Stimulated activated CD4-positive, alpha-beta T cell treated with anti-CD3 and anti-CD28 coated beads, Interleukin-1b, Interleukin-23, amount 100 ng/mL, for 1 hour (primary cell): Measurements from ENCODE around the gene SYNDIG1.

ENCODE experiments used
- DNase-seq, 2 donors: peaks; one replicate each; pipeline ENCODE4 v3.0.0-alpha.2; 2020; ENCODE audit warnings: low read depth in 2 of 2

The SYNDIG1 gene

GRCh38 chr20:24567508-24567907, 98.1 kb downstream of the SYNDIG1 start:
- DNase-seq: no peak

- DNase-seq: no peak
Observed at GRCh38 chr20:24568842-24569241, 99.4 kb downstream of the SYNDIG1 start.

DNA sequence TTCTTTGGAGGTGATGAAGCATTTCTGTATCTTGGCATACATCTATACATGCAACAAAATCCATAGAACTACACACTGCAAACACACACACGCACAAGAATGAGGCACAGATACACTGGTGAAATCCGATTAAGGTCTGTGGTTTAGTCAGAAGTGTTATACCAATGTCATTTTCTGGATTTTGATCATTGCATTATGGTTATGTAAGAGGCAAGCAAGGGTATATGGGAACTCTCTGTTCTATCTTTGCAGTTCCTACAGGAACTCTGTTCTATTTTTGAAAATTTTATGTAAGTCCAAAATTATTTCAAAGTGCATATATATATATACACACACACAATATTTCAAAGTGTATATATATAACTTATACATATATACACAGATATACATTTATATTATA, 101.7 kb downstream of the SYNDIG1 start:
- no peak for DNase-seq

DNA sequence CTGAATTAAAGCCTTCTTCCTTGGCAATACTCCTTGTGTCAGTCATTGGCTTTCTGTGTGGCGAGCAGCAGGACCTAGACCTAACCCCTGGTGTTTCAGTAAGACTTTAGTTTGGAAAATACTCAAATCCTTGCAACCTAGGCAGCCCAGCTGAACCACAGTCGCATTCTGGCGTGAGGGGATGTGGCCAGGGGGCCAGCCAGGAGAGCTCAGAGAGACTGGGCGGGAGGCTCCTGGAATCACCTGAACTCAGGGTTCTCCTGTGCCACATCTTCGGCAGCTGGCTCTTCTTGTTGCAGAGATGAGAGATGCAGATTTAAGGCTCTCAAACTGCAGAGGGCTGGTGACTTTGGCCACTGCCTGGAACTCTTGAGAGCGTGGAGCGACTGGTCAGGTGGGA, 102.7 kb downstream of the SYNDIG1 start:
- DNase-seq: no peak

DNA sequence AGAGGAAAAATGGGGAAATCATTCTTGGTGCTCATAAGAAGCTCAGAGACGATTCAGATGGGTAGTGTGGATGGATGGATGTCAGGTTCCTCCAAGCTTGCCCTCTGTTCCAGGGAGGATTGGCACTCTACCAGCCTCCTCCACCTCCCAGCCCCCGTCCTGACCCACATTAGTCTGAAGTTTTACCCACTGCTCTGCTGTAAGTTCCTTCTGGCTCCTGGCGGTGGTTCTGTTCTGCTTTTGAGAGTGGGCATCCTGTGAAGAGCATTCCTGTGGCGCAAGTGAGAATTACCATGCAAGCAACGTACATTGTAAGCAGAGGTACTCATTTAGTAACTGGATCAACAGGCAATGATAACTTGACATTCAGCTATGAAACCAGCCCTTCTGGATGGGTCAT, 103.4 kb downstream of the SYNDIG1 start:
- DNase-seq: no peak

DNA sequence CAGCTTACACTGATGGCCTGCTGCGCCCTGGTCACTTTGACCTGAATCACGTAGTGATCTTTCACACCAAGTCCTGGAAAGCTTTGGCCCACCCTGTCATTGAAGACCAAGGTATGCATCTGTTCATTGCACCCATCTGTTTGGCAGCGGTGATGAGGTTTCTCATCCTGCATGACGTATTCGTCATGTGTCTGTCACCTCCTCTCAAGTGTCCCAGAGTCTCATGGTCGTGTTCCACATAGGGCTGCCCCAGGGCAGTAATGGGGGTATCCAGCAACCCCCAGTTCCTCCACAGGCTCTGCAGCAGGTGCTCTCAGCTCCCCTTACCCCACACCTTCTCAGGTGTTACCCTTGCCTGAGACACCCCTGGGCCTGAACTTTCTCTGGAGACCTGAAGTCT, 104.1 kb downstream of the SYNDIG1 start:
- DNase-seq: no peak

- no peak for DNase-seq
Observed at GRCh38 chr20:24574307-24574706, 104.9 kb downstream of the SYNDIG1 start.

GRCh38 chr20:24574797-24575196, 105.4 kb downstream of the SYNDIG1 start:
- DNase-seq: no peak

GRCh38 chr20:24575811-24576210, 106.4 kb downstream of the SYNDIG1 start:
- DNase-seq: no peak

- DNase-seq: no peak
Observed at GRCh38 chr20:24576447-24576846, 107.0 kb downstream of the SYNDIG1 start.

DNA sequence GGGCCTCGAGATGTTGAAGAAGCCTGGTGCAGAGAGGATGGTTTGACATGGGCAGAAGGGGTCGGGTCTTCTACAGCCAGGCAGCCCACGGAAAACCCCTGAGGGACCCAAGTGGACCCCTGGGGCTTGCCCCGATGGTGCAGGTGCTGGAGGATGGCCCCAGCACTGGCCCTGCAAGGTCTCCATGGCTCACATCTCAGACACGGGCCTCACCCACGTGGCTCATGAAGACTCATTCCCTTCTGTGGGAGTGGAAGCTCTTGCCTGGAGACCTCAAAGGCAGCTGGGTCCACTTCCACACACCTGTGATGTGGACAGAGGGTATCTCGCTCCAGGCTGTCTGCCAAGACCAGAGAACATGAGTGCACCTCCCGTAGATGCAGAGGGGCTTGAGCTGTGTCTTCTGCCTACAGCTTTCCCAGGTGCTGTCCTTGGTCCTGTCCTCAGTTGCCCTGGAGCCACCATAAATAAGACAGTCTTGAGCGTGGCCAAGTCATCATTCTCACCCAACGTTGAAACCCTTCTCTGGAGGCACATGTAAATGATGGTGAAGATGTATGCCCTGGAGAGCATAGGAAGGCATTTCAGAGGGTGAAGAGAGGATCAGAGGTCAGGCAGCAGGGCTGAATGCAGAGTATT, 108.0 kb downstream of the SYNDIG1 start:
- DNase-seq: no peak

DNA sequence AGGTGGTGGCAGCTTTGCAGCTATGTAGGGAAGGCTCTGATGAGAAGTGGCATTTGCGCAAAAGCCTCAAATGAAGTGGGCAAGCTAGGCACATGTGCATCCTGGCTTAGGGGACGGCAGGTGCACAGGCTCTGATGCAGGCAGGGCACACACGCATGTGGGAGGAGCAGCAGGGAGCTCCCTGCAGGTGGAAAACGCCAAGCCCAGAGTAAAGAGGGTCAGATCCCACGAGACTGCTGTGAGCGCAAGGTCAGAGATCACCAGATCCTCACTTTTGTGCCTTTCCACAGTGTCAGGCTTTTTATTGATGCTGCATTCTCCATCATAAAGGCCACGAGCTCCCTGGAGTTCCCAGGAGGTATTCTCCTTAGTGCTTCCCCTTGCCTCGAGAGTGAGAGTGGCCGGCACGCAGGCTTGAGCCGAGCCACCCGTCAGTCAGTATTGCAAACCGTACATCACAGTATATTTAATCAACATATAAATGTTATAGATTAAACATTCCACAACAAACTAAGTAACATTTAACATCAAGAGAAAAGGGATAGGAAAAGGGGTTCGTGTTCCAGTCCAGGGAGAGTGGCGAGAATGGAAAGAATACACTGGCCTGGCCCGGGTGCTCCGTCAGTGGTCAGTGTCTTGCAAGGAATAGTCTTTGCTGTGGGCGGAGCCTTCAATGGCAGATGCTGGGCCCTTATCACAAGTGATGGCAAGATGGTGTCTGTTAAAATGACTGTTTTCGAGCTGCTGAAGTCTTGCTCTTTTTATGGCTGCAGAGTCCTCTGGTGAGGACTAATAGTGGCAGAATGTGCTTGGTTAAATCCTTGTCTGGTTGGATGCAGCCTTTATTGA, 109.4 kb downstream of the SYNDIG1 start:
- DNase-seq: no peak

GRCh38 chr20:24579475-24579874, 110.0 kb downstream of the SYNDIG1 start:
- DNase-seq: no peak

- DNase-seq: no peak
Observed at GRCh38 chr20:24580006-24580405, 110.6 kb downstream of the SYNDIG1 start.

- DNase-seq: no peak
Observed at GRCh38 chr20:24580855-24581254, 111.4 kb downstream of the SYNDIG1 start.

DNA sequence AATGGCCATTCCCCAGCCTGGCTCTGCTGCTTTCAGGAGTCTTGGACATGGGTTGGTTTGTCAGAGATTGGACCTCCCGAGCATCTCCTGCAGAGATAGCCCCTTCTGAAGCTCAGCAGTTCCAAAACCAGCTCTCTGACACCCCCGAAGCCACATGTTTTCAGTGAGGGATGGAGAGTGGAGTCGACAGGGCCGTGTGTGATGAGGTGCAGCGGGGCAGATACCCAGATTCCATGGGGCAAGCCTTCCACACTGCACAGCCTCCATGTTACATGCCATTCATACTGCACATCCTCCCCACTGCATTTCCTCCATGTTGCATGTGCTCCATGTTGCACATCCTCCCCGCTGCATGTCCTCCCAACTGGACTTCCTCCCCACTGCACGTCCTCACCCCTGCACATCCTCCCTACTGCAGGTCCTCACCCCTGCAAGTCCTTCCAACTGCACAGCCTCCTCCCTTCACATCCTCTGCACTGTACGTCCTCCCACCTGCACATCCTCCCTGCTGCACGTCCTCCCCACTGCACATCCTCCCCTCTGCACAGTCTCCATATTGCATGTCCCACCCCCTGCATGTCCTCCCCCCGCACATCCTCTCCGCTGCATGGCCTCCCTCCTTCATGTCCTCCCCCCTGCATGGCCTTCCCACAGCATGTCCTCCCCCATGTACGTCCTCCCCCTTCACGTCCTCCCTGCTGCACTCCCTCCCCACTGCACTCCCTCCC, 112.2 kb downstream of the SYNDIG1 start:
- DNase-seq: no peak

DNA sequence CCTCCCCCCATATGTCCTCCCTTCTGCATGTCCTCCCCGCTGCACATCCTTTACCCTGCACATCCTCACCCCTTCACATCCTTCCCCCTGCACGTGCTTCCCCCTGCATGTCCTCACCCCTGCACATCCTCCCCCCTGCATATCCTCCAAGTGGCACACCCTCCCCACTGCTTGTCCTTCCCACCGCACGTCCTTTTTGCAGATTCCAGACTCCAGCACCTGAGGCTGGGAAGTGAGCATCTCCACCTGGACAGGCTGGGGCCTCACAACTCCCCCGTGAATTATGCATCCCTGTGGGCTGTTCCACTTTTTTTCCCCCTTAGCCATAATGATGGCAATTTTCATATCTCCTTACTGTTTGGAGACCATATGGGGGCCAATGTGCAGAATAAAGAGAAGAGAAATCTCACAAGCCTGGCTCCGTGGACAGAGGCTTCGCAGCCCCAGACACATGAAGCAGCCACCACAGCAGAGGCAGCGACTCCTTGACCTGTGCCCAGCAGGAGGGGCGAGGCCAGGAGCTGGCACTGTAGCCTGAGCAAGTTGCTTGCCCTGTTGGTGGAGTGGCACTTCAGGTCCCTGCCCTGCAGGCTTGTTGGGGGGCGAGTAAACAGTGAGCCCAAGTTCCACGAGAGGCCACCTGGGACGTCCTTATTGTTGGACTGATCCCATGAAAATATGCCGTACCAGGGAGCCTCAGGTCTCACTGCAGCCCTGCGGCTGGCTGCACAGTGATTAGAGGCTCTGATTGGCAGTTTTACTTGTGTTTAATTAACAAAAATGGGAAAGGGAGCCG, 113.1 kb downstream of the SYNDIG1 start:
- no peak for DNase-seq

DNA sequence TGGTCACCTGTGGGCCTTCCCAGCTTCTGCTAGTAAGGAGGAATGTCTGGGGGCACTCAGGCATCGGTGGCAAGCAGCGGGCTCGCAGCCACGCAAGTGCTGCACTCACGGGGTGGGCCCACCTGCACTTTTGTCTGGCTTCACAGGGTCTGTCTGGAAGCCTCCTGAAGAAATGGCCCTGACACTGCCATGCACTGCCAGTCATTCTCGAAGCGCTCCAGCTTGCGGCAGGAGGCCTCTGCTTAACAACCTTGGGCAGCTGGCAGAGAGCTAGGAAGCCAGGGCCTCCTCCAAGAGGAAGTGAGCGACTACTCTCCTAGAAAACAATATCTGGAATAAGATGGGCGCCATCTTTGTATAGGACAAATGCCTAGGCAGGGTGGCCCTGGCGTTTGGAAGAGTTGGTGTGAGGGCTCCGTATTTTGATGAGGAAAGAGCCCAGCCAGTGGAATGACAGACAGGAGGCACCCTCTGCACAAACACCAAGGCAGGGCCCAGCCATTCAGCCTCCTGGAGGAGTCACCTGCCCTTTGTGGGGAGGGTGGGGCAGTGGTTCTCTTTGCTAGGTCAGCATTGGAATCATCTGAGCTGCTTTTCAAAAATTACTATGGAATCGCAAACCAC, 113.9 kb downstream of the SYNDIG1 start:
- no peak for DNase-seq

- no peak for DNase-seq
Observed at GRCh38 chr20:24584078-24584477, 114.6 kb downstream of the SYNDIG1 start.

- DNase-seq: no peak
Observed at GRCh38 chr20:24584538-24585356, 115.3 kb downstream of the SYNDIG1 start.
